Vagina (tissue), 2 donors: ENCODE measurements around the gene FBXL20.
"Not testable (repeated sequence)": the region's sequence is repeated elsewhere in the genome, so short reads cannot be mapped to it uniquely, and the experiment has no call there.

Experiments used
- CTCF ChIP-seq, 3 experiments: fragments of 450-650 bp in 2 of 3; fragments of 200-600 bp in 1 of 3; sonication (generic) in 1 of 3; IDR thresholded peaks; one replicate each; pipeline ENCODE4 v1.5.1; 2017 to 2019; ENCODE audit warnings: antibody characterized with exemption in 3 of 3, mild to moderate bottlenecking in 2 of 3, moderate library complexity in 2 of 3
- POLR2A ChIP-seq, 2 donors: fragments of 450-650 bp; IDR thresholded peaks; one replicate each; pipeline ENCODE4 v1.6.1; 2017; ENCODE audit warnings: antibody characterized with exemption in 2 of 2, mild to moderate bottlenecking in 2 of 2, moderate library complexity in 2 of 2

GRCh38 chr17:39346863-39347262 is 54.6 kb downstream of the FBXL20 start:
- not testable (repeated sequence) for TF ChIP-seq CTCF, POLR2A (IDR thresholded peaks at IDR 0.05)
